Esophagus squamous epithelium (tissue), 5 donors: ENCODE measurements around the gene MAP2K7. TPM values are rescaled to one million over a fixed set of nuclear protein-coding genes. Genes with fewer than 3 reads are reported as not detected.
A peak's percentile ranks its signal among the peaks of the same experiment; 100 is the strongest.

Experiments
- DNase-seq: peaks from one replicate; lab custom pipeline; 2025; lab: John Stamatoyannopoulos, UW
- H3K27ac ChIP-seq, 4 donors: fragments of 200-600 bp; sonication (generic); one replicate each; pipeline ENCODE4 v1.5.1; 2016 to 2019; ENCODE audit warnings: mild to moderate bottlenecking in 1 of 4
- H3K27me3 ChIP-seq, 4 donors: fragments of 200-600 bp; sonication (generic); 1 replicate in 3 of 4; 2 replicates in 1 of 4; pipeline versions ENCODE4 v1.5.1 to v1.6.0; 2017 to 2021; ENCODE audit warnings: antibody characterized with exemption in 1 of 4
- H3K36me3 ChIP-seq, 3 donors: fragments of 200-600 bp; sonication (generic); one replicate each; pipeline ENCODE4 v1.5.1; 2016 to 2019
- H3K4me1 ChIP-seq, 3 donors: fragments of 200-600 bp; sonication (generic); one replicate each; pipeline ENCODE4 v1.5.1; 2017 to 2019
- H3K4me3 ChIP-seq, 4 donors: fragments of 200-600 bp; sonication (generic); 1 replicate in 3 of 4; 2 replicates in 1 of 4; pipeline ENCODE4 v1.5.1; 2016 to 2019; ENCODE audit warnings: mild to moderate bottlenecking in 2 of 4, moderate library complexity in 1 of 4
- H3K9me3 ChIP-seq, 3 donors: fragments of 200-600 bp; sonication (generic); one replicate each; pipeline ENCODE4 v1.5.1; 2016 to 2019
- CTCF ChIP-seq, 6 experiments: fragments of 450-650 bp in 4 of 6; fragments of 200-600 bp in 2 of 6; sonication (generic) in 2 of 6; IDR thresholded peaks; one replicate each; pipeline ENCODE4 v1.5.1; 2016 to 2019; ENCODE audit warnings: antibody characterized with exemption in 6 of 6, mild to moderate bottlenecking in 4 of 6, moderate library complexity in 4 of 6
- POLR2A ChIP-seq, 4 donors: fragments of 450-650 bp; IDR thresholded peaks; one replicate each; pipeline ENCODE4 v1.6.1; 2017; ENCODE audit warnings: antibody characterized with exemption in 4 of 4, mild to moderate bottlenecking in 4 of 4, moderate library complexity in 3 of 4
- WGBS, 2 donors: methylation state at CpG; one replicate each; pipeline ENCODE4 v1.1.5; 2018; 5-methylcytosine and 5-hydroxymethylcytosine counted together
- intact Hi-C: fragments of 100-400 bp; cut with DNase I; formaldehyde crosslinking; loops from one replicate; pipeline ENCODE4 v1.15.0; 2022
- total RNA-seq, 4 donors: library from RNA; depleted of rRNA; stranded (reverse); fragments of >200 nt; gene quantifications; one replicate each; pipeline ENCODE4 v1.1.0, GENCODE V29; 2016
- donor health status: DM: yes; HTN: yes; CAD: no.

The MAP2K7 gene
- total RNA-seq, 4 donors from 2014 or later, result 8.6 to 17.3 (median 13.8) TPM

DNA sequence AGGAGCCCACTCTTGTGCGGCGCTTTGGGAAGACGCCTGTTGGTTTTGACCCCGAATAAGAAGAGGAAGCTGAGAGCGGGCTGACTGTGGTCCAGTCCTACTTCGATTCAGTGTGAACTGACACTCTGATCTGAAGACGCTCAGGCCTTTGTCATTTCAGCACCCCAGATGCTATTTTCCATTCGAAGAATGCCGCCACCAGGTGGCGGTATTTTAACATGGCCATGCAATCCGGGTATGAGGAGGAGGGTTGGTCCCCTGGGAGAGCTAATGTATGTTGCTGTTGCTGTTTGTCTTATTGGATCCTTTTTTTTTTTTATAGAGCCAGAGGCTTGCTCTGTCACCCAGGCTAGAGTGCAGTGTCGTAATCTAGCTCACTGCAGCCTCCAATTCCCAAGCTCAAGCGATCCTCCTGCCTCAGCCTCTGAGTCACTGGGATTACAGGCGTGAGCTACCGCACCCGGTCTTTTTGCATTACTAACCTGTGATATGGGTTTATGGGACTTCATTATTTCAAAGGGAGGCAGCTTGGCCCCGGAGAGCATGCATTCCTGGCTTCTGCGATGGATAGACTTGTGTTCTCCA, 40.6 kb downstream of the MAP2K7 start:
- no peaks in the 10 kb centered on the region for H3K27me3 ChIP-seq
- peaks cover 11 to 41% (median 14%) of the 10 kb centered on the region in 3 donors for H3K4me1 ChIP-seq
- WGBS, 2 donors, result 21 to 29% methylated on average over 14 to 16 of the region's 18 CpGs
- H3K4me3 ChIP-seq, result peak overlapping the region; percentile 82 to 90 (median 86)
- no peak for TF ChIP-seq POLR2A (IDR thresholded peaks at IDR 0.05)
- TF ChIP-seq CTCF (IDR thresholded peaks at IDR 0.05), result peak; percentile 75 to 91 (median 88)
- intact Hi-C loops, result loop anchor here (10.0 kb wide), 1 partner anchor 311 kb away; no protein-coding TSS in a partner anchor
- peak overlapping the region; percentile 90 to 99 (median 98) for H3K27ac ChIP-seq
- peaks cover 0 to 22% (median 9%) of the 10 kb centered on the region in 3 donors for H3K36me3 ChIP-seq
- H3K9me3 ChIP-seq, result no peaks in the 10 kb centered on the region
- peak; percentile 45 for DNase-seq

DNA sequence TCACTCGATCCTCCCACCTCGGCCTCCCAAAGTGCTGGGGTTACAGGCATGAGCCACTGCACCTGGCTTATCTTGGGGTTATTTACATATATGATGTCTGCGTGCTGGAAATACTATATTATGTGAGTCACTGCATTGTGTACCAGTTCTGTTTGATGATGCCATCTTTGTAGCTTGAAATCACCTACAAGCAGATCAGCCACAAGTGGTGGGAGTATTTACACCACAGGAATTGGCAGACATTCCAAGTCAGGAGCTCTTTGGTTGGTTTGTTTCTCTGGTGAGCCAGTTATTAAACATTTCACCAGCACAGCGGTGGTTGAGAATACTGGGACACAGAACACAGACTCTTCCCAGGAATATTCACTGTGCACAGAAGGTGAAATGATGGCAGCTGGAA, 44.3 kb downstream of the MAP2K7 start:
- Histone ChIP-seq H3K27me3 (no peaks in the 10 kb centered on the region), H3K36me3 (no peaks in the 10 kb centered on the region), H3K4me3 (no peak overlapping the region), H3K27ac (no peak overlapping the region), H3K9me3 (no peaks in the 10 kb centered on the region), H3K4me1 (peaks cover 3 to 11% (median 4%) of the 10 kb centered on the region in 3 donors)
- TF ChIP-seq POLR2A (IDR thresholded peaks at IDR 0.05), result no peak
- TF ChIP-seq CTCF (IDR thresholded peaks at IDR 0.05), result no peak
- intact Hi-C loops, result loop anchor here (10.0 kb wide), 1 partner anchor 307 kb away; no protein-coding TSS in a partner anchor
- no peak for DNase-seq
- WGBS, 2 donors, result 80 to 85% methylated on average over 4 of the region's 4 CpGs

DNA sequence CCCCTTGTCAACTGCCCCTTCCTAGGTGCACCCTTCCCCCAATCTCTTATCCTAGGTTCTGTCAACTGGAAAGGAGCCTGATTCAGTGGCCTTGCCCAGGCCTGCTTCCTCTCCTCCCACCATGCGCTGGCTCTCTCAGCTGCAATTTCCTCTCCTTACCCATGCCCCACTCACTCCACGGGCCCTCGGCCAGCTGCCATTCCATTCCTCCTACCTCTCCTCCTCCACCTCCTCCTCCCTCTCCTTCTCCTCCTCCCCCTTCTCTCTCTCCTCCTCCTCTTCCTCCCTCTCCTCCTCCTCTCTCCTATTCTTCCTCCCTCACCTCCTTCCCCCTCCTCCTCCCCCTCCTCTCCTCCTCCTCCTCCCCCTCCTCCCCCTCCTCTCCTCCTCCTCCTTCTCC, 49.4 kb downstream of the MAP2K7 start:
- Histone ChIP-seq H3K27ac (no peak overlapping the region), H3K4me1 (peaks cover 0 to 4% (median 0%) of the 10 kb centered on the region in 3 donors), H3K9me3 (no peaks in the 10 kb centered on the region), H3K36me3 (peaks cover 0 to 7% (median 0%) of the 10 kb centered on the region in 3 donors), H3K27me3 (no peaks in the 10 kb centered on the region), H3K4me3 (no peak overlapping the region)
- TF ChIP-seq CTCF (IDR thresholded peaks at IDR 0.05), result no peak
- intact Hi-C loops, result no loop called here
- WGBS, 2 donors, result 11 to 12% methylated on average over 3 of the region's 3 CpGs
- no peak for DNase-seq

- Histone ChIP-seq H3K4me3 (no peak overlapping the region), H3K36me3 (peaks cover 0 to 12% (median 0%) of the 10 kb centered on the region in 3 donors), H3K9me3 (no peaks in the 10 kb centered on the region), H3K4me1 (peaks cover 0 to 4% (median 0%) of the 10 kb centered on the region in 3 donors), H3K27ac (no peak overlapping the region), H3K27me3 (no peaks in the 10 kb centered on the region)
- DNase-seq, result no peak
- TF ChIP-seq CTCF (IDR thresholded peaks at IDR 0.05) (no peak), POLR2A (IDR thresholded peaks at IDR 0.05) (no peak)
- 81 to 83% methylated on average over 6 to 7 of the region's 7 CpGs for WGBS, 2 donors
- intact Hi-C loops, result no loop called here
Observed at GRCh38 chr19:7953576-7953975, 49.9 kb downstream of the MAP2K7 start.

DNA sequence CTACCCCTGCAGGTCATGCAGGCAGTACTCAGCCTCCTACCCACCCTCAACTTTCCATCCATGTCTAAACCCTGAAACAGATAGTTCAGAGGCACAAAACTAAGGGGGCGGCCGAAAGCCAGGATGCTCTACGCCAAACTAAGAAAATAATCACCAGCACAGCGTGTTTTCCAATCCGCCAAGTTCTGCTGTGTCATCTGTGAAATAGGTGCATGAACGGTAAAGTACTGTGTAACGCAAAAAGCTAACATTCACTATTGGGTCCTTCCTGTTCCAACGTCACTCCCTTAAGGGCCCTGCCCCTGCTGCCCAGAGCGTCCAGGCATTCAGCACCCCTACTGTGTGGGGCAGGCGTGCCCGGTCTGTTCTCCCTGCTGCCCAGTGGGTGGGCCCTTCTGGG, 52.0 kb downstream of the MAP2K7 start:
- Histone ChIP-seq H3K4me1 (peaks cover 0 to 4% (median 0%) of the 10 kb centered on the region in 3 donors), H3K4me3 (no peak overlapping the region), H3K9me3 (no peaks in the 10 kb centered on the region), H3K36me3 (peaks cover 0 to 31% (median 0%) of the 10 kb centered on the region in 3 donors), H3K27ac (no peak overlapping the region), H3K27me3 (no peaks in the 10 kb centered on the region)
- no peak for DNase-seq
- intact Hi-C loops, result no loop called here
- WGBS, 2 donors, result 88 to 90% methylated on average over 10 to 11 of the region's 11 CpGs
- TF ChIP-seq CTCF (IDR thresholded peaks at IDR 0.05), result no peak
- no peak for TF ChIP-seq POLR2A (IDR thresholded peaks at IDR 0.05)
